GM18505 (cell line): ENCODE data around the gene ZNF417.
"Not testable (repeated sequence)": the region's sequence is repeated elsewhere in the genome, so short reads cannot be mapped to it uniquely, and the experiment has no call there.

Experiments
- ATAC-seq: cut with Tn5 transposase; IDR thresholded peaks from one replicate; pipeline ENCODE4 v1.9.1; 2021; ENCODE audit not compliant: unreplicated experiment
- POLR2A ChIP-seq: IDR thresholded peaks from 4 replicates; pipeline ENCODE4 v1.6.1; 2011; ENCODE audit warnings: borderline replicate concordance; ENCODE audit not compliant: insufficient read depth, insufficient read length; ENCODE audit errors: extremely low read depth

ZNF417 gene

DNA sequence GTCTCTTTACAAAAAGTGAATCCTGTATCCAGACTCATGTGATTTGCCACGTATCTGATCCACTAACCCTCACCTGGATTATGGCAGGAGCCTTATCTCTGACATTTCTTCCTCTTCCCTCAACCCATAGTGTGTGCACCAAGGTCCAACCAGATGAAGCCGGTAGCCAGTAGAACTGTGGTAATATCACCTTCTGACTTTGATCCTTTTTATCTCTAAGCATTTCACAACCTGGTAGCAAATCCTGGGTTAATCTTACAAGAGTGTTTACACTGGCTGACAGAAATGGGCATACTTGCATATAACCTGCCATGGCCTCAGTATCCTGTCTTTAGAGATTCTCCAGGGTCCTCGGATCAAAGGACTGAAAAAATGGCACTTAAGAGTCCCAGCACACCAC, 1.9 kb downstream of the ZNF417 start:
- ATAC-seq: no peak
- TF ChIP-seq POLR2A: no peak

DNA sequence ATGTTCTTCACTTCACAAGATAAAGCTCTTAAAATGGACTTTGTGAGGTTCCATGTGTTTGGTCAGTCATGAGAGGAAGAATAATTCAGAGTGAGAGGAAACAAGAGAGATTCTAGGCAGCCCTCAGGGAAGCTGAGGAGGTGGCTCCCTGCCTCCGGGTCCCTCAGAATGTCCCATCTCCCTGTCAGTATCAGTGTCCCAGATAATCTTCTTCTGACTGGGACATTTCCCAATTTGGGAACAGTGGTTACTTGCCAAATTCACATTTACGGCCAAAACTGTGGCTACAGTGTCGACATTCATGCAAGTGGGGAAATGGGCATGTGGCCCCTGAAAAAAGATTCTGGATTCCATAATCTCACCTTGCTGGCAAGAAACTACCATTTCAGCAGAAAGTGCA, 9.0 kb downstream of the ZNF417 start:
- TF ChIP-seq POLR2A: no peak
- ATAC-seq: no peak

DNA sequence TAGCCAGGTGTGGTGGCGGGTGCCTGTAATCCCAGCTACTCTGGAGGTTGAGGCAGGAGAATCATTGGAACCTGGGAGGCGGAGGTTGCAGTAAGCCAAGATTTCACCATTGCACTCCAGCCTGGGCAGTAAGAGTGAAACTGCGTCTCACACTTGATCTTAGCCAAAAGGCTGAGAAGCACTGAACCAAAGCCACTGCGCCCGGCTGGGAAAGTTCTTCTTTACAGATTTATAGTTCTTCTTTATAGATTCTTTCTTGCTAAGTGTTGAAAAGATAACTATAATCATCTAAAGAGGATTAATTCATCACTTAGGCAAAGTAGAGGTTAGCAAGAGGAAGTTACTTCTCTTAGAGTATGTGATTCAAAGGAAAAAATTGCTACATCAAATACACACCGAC, 11.1 kb downstream of the ZNF417 start:
- ATAC-seq: no peak
- no peak for TF ChIP-seq POLR2A

DNA sequence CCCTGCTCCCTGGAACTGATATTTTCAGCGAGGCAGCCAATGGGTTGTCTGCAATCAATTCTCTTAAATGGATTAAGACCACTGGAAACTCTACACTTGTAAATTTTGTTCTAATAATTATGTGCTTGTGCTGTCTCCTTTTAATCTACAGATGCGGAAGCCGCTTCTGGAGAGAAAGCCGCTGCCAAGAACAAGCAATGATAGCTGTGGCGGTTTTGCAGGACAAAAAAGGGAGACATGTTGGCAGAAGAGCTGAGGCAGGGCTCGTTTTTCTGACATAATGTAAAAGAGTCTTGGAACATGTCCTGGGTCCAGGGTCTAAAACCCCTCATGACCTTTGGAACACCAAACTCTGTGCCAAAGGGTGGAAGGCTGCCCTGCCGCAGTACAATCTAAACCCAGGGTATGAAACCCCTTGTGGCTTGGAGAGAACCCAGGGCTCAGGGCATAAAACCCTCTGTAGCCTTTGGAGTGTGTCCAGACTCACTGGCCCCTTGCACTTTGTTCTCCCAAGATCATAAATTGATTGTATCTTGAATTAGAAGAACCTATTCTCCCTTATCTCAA, 12.7 kb downstream of the ZNF417 start:
- ATAC-seq: no peak
- no peak for TF ChIP-seq POLR2A

DNA sequence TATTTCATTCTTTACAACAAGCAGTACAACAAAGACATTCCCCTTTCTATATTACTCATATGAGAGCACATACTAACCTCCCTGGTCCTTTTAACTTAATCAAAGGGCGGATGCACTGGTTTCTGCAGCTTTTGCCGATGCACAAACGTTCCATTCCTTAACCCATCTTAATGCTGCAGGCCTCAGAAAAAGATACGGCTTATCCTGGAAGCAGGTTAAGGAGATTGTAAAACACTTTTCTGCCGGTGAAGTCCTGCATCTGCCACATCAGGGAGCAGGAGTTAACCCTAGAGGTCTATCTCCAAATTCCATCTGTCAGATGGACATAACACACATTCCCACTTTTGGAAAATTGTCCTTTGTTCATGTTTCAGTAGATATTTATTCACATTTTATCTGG, 16.1 kb downstream of the ZNF417 start:
- ATAC-seq: no peak
- no peak for TF ChIP-seq POLR2A

DNA sequence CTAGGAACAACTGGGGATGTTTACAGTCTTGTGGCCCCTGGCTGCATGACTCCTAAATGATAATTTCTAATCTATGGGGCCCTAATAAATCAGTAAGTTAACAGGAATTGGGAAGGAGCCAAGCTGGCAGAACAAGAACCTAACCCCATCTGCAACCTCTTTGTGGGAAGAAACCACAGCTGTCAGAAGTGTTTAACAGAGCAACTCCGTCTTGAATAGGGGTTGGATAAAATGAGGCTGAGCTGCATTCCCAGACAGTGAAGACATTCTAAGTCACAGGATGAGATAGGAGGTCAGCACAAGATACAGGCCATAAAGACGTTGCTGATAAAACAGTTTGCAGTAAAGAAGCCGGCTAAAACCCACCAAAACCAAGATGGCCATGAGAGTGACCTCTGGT, 25.7 kb downstream of the ZNF417 start:
- ATAC-seq: not testable (repeated sequence)

DNA sequence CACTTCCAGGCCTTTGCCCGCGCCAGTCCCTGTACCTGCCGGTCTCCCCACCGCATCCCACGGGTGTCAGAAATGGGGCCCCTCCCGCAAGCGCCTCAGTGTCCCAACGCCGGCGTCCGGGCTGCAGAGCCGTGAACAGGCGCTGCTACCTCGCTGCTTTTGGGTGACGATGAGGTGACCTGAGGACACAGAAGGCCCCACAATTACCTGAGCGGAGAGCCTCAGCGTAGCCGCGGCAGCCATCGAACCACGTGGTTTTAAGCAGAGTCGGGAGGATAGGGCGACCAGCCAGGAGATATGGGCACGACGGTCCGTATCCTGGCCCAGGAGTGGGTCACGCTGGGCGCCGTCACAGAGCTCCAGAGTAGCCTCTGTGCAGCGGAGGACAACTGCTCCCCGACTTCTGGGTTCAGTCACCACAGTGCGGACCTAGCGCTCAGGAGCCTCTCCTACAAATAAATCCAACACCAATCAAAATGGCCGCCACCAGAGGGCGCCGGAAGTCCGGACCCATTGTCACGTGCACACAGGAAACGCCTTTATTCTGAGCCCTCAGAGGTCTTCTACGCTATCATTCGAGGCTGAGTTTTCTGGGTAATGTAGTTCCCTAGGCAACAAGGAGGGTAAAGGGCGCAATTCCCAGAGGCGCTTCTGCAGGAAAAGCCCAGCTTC, 27.7 kb downstream of the ZNF417 start, which contains the start of gene ZNF814:
ZNF814 (minus strand) TSS at position 478 of the 672 bp plus-strand sequence; CDS start at position 243, 235 bp downstream.
- peak; percentile 78 for ATAC-seq
- peak; percentile 80 for TF ChIP-seq POLR2A

DNA sequence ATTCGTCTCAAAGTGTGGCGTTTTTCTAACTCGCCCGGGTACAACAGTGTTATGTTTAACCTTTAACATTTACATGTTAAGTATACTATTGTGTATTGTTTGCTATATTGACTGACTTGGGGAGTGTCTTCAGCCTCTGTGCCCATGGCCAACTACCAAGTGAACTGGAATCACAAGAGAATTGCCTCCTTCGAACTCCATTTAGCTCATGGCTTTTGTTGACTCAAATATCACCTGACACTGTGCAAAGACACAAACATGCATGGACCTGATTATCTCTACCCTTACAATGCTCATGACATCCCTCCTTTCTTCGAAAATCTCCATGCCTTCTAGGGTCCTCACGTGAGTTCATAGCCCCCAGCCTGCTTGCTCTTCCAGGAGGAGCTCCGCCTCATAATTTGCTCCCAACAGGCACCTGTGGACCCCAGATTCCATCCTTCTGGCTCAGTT, 28.3 kb downstream of the ZNF417 start:
- no peak for ATAC-seq
- no peak for TF ChIP-seq POLR2A

DNA sequence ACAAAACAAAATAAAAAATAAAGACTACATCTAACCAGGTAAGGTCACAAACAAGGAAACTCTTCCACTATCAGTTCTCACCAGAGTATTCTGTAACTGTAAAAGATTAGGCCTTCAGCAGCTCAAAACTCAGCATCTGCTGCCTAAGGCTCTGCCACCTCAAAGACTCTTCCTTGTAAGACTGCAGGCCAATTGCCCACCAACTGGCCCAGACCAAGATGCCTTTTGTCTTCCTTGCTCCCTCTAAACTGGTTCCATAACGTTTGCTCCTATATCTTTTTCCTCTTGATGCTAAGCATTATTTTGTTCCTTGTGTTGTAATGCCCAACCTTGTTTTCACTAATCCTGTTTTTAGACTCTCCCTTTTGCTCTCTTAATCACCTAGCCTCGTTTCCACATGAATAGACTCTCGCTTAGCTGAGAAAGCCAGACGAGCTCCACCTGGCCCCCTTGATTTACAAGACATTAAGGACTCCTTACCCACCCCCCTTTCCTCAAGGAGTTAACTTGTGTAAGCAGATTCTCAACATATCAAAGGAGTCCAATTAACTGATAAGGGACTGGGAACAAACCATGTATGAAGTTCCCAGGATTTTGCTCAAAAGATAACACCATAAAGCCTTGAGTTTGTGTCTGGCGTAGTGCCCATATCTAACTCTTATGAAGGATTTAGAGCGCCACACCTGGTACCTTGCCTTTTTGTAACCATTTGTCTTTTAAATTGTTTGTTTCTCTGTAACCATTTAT, 29.0 kb downstream of the ZNF417 start:
- ATAC-seq: no peak
- no peak for TF ChIP-seq POLR2A

DNA sequence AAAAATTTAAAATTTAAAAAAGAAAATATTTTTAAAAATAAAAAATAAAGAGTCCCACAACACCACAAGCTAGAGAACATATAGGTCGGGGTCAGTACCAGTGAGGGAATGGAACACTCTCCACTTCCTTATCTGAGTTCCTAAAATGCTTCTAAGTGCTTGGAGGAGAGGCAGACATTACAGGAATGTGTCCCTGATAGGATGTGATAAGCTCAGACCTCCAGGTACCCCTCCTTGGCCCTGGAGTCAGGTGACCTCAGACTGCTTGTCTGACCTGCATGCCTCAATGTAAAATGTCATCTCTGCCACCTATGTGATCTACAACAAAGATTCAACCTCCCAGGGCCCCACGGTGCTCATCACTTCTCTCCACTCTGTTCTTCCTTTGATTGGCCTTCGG, 30.3 kb downstream of the ZNF417 start:
- ATAC-seq: no peak
- TF ChIP-seq POLR2A: no peak

DNA sequence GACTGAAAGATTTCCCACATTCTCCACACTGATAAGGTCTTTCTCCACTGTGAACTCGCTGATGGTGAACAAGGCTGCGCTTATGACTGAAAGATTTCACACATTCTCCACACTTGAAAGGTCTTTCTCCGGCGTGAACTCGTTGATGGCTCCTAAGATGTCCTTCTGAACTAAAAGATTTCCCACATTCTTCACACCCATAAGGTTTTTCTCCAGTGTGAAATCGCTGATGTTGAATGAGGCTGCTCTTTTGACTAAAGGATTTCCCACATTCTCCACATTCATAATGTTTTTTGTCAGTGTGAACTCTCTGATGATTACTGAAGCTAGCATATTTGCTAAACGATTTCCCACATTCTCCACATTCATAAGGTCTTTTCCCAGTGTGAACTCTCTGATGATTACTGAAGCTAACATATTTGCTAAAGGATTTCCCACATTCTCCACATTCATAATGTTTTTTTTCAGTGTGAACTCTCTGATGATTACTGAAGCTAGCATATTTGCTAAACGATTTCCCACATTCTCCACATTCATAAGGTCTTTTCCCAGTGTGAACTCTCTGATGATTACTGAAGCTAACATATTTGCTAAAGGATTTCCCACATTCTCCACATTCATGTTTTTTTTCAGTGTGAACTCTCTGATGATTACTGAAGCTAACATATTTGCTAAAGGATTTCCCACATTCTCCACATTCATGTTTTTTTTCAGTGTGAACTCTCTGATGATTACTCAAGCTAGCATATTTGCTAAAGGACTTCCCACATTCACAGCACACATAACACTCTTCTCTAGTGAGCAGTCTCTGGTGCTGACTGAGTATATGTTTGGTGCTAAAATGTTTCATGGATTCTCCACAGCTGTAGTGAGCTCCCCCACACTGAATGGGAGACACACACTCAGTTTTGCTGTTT, 42.3 kb downstream of the ZNF417 start:
- not testable (repeated sequence) for ATAC-seq

DNA sequence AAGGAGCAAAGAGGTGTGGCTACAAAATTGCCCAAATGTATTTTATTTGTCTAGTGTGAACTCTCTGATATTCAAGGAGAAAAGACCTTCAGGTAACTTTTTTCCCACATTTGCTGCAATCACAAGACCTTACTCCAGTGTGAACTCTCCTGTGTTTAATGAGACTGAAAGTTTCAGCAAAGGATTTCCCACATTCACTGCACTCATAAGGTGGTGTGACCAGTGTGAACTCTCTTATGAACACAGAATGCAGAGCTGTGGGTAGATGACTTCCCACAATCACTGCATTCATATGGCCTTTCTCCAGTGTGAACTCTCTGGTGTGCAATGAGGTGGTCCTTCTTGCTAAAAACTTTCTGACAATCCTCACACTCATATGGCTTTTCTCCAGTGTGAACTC, 43.9 kb downstream of the ZNF417 start:
- no peak for TF ChIP-seq POLR2A
- ATAC-seq: no peak

DNA sequence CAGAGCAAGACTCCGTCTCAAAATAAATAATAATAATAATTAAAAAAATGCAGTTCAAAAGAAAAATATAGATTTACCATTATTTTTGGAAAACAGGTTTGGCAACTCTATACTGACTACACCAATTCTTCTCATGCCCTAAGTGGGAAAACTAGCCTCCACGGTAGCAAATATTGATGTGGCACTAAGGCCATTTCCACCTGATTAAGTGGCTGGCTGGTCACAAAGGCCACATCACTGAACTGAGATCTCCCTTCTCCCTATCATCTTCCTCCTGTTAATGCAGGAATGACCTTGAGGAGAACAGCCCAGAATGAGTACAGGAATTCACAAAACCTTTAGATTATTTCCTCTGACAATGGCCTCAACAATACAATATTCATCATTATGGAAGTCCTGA, 46.2 kb downstream of the ZNF417 start:
- no peak for ATAC-seq
- no peak for TF ChIP-seq POLR2A

DNA sequence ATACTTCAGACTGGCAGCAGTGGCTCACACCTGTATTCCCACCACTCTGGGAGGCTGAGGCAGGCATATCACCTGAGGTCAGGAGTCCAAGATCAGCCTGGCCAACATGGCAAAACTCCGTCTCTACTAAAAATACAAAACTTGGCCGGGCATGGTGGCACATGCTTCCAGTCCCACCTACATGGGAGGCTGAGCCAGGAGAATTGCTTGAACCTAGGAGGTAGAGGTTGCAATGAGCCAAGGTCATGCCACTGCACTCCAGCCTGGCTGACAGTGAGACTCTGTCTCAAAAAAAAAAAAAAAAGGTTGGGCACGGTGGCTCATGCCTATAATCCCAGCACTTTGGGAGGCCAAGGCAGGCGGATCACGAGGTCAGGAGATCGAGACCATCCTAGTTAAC, 46.7 kb downstream of the ZNF417 start:
- ATAC-seq: not testable (repeated sequence)
